GM21576 (cell line): ENCODE measurements around the gene CTSV.
A peak's percentile ranks its signal among the peaks of the same experiment; 100 is the strongest.
"Not testable (repeated sequence)": the region's sequence is repeated elsewhere in the genome, so short reads cannot be mapped to it uniquely, and the experiment has no call there.

Source experiments
- ATAC-seq: cut with Tn5 transposase; IDR thresholded peaks from one replicate; pipeline ENCODE4 v1.9.1; 2021; ENCODE audit warnings: mild to moderate bottlenecking, moderate library complexity; ENCODE audit not compliant: unreplicated experiment

CTSV gene

GRCh38 chr9:97038611-97039513 lies at the start of gene CTSV:
Gene CTSV (minus strand): TSS chr9:97039142. CDS start chr9:97038043, 1,099 bp downstream.
- ATAC-seq, result peak; percentile 94

DNA sequence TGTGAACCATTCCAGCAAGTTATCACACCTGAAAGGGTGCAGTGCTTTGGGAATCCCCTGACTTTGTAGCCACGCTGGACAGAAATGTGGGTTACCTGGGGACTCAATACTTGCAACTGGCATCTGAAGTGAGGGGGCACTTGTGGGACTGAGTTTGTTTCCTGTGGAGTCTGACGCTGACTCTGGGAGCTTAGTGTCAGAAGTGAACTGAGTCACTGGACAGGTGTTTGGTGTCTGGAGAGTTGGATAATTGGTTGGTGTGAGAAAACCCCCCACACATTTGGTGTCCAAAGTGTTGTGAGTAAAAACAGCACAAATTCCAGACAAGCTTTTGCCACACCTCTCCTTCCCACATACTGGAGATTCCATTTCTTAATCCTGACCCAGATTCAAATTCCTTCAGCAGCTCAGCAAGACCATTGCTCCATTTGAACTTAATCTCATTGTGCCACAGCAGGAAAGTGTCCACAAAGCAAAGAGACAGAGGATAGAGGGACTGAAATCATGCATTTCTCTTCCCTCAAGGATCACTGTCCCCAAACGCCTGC lies 48.8 kb upstream of the CTSV start:
- not testable (repeated sequence) for ATAC-seq

- not testable (repeated sequence) for ATAC-seq
Measured at GRCh38 chr9:97084562-97084991, 45.6 kb upstream of the CTSV start.

- ATAC-seq, result no peak
Measured at GRCh38 chr9:97078362-97078761, 39.4 kb upstream of the CTSV start.

DNA sequence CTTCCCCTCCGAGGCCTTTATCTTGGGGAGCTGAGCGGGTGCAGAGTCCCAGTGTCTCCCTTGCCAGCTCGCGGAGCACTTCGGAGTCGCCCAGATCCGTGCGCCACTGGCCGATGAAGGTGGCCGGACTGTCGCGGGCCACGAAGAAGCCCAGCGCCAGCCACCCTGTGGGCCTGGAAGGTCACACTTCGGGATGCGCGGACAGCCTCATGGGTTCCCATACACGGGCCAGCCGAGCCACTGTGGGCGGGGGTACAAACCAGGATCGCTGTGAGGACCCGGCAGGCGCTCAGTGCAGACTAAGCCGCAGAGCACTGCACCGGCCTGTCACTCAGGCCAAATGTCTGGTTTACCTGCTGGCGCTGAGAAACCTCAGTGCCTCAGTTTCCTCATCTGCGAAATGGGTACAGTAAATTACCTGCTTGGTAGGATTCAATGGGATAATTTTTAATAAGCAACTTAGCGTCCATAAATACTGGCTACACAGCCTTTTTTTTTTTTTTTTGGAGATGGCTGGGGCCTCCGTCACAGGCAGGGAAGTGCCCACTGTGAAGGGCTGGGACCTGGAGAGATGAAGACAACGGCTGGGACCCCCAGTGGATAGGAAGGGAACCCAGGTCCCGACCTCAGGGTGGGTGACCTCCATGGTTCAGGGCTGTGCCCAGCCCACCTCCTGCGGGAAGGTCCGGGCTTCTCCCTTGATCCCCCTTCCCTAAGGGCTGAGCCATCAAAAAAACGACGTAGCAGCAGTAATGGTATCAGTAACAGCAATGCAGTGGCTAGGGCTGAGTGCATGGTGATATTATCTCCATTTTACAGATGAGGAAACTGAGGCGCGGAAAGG lies 38.7 kb upstream of the CTSV start:
- no peak for ATAC-seq

DNA sequence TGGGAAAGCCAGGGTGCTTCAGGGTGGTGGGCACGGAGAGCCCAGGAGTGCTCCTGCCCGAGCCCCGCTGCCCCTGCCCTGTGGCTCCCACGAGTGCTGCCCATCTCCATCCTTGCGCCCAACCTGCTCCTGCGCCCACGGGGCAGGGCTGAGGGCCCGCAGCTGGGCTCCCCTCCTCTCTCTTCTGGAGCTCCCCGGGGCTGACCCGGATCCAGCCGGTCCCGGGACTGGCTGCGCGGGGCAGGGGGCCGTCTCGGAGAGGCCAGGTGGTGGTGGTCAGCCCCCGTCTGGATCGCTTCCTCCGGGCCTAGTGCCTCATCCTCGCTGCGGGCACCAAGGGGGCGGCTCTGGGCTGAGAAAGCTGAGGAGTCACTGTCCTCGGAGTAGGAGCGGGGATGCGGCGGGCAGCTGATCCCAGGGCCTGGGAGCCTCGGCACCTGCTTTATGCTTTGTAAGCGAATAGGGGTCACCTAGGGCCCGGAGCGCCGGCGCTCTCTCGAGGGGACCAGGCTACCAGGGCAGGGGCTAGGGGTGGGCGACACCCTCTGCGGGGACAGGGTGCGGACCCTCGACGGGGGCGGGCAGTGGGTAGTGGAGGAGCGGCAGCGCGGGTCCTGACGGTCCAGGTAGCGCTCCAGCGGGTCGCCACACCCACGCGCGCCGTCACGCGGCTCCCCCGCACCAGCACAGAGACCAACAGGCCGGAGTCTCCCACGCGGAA lies 37.9 kb upstream of the CTSV start:
- not testable (repeated sequence) for ATAC-seq

DNA sequence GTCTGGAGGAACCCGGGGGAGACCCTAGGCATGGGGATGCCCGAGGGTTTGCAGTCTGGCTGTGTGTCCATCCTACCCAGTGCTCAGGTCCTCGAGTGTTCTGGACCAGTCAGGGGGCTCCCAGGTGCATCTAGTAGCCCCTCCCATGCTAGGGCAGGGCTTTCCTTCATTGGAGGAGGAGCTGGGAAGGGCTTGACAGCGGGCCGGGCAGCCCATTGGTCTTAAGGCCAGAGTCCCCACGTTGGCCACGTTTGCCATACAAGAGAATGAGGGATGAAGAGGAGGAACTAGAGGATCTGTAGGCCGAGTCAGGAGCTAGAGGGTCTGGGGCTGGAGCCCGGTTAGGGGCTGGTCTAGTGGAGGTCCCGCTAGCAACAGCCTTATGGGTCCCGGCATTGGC lies 37.3 kb upstream of the CTSV start:
- ATAC-seq, result no peak

- ATAC-seq, result no peak
Measured at GRCh38 chr9:97075289-97075985, 36.5 kb upstream of the CTSV start.

DNA sequence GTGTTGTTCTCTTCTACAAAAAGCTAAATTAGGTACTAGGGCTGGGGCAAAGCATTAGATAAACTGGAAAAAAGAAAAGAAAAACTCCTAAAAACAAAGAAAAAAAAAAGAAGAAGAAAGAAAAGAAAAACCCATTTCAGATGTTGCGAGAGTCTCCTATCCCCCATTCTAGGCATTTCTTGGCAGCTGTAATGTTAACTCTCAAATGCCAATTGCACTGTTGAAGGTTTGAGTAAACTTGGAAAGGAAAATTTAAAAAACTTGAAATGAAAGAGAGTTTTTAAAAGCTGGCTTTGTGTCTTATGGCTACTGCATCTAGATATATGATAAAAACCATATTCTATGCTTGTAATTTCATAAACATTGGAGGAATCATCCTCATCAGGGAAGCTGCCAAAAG lies 34.6 kb upstream of the CTSV start:
- ATAC-seq, result no peak

- no peak for ATAC-seq
Measured at GRCh38 chr9:97072285-97072776, 33.4 kb upstream of the CTSV start.

DNA sequence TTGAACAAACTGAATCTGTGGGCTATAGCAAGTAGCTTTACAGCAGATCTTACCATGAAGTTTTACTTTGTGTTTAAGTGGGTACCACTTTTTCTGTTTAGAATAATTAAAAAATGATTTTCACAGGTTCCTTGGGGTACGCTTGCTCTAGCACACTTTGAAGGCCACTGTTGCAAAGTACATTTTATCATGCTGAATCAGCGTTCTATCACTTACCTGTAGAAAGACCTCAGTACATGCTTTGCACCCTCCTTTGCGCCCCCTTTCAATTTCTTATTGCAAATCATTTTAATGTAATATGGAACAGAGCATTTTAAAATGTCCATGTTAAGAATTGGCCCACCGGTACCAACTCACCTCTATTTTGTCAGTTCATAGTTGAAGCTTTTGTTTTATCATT lies 31.4 kb upstream of the CTSV start:
- not testable (repeated sequence) for ATAC-seq

DNA sequence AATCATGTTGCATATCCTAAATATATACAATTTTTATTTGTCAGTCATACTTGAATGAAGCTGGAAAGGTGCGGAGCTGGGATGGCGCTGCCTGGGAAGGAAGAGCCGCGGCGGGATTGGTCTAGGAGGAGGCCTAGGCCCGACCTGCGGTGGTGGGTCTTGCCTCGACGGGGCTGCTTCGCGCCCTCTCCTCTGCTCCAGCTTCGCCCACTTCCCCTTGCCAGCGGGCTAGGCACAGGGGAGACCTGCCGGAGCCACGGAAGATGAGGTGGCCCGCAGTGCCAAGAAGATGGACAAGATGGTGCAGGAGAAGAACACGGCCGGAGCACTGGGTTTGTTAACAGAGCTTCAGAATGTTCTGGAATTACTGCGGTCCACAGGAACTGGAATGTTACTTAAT lies 28.5 kb upstream of the CTSV start:
- no peak for ATAC-seq

DNA sequence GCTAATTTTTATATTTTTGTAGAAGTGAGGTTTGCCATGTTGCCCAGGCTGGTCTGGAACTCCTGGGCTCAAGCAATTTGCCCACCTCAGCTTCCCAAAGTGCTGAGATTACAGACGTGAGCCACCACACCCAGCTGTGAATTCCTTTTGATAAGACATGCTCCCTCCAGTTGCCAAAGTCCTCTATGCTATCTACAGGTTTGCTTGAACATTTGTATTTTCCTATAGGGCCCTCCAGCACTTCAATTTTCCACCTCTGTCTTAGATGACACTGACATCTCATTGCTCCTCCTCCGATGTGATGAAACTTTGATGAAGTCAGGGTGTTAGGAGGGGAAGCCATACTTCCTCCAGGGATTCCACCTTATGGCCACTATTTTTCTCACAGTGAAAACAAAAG lies 25.2 kb upstream of the CTSV start:
- no peak for ATAC-seq

- ATAC-seq, result no peak
Measured at GRCh38 chr9:97060796-97061195, 21.9 kb upstream of the CTSV start.

- no peak for ATAC-seq
Measured at GRCh38 chr9:97059626-97060025, 20.7 kb upstream of the CTSV start.

- no peak for ATAC-seq
Measured at GRCh38 chr9:97057651-97058050, 18.7 kb upstream of the CTSV start.

- ATAC-seq, result not testable (repeated sequence)
Measured at GRCh38 chr9:97055891-97056290, 16.9 kb upstream of the CTSV start.

DNA sequence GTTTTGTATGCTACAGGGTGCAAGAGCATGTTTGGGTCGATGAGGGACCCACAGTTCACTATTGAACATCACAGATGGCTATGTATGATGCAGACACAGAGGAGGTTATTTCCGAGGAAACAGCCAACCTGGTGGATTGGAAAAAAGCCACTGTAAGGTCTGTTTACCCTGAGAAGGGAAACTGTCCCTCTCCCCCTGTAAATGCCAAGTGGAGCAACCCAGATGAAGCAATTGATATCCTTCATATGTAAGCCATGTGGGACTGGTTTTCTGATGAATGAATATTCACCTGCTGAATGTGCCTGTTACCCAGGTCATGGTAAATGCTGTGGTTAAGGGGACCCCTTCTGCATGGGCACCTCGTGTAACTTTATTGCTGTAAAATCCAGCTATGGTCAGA lies 14.8 kb upstream of the CTSV start:
- no peak for ATAC-seq

- no peak for ATAC-seq
Measured at GRCh38 chr9:97052735-97053134, 13.8 kb upstream of the CTSV start.

DNA sequence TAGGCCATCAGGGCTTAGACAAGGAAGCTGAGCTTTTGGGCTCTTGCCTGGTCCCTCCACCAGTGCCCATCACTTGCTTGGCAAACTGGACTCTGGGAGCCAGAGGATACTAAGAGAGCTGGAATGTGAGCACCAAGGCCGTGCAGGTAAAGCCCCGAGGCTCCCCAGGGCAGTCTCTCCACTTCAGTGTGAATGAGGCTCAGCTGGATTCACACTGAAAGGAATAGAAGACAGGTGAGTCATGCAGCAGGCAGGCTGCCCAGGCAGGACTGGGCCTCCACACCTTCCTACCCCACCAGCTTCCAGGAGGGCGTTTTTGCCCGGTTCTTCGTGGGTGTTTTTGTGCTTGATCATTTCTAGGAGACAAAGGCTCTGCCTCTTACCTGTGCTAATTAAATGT lies 7.3 kb upstream of the CTSV start:
- ATAC-seq, result no peak
